Activated naive CD8-positive, alpha-beta T cell treated with anti-CD3 and anti-CD28 coated beads, Interleukin-2, amount 50 U/mL, for 24 hours (primary cell): ENCODE data around the gene ELF1.
"Not testable (repeated sequence)": the region's sequence is repeated elsewhere in the genome, so short reads cannot be mapped to it uniquely, and the experiment has no call there.

ENCODE experiments used
- ATAC-seq: fragments of 150-1000 bp; cut with Tn5 transposase; one replicate; pipeline ENCODE4 v1.10.0; 2021
- DNase-seq: peaks from one replicate; pipeline ENCODE4 v3.0.0; 2021
- H3K27ac Mint-ChIP-seq: one replicate; pipeline ENCODE4 v1.8.0; 2021; ENCODE audit warnings: mild to moderate bottlenecking, mixed read lengths
- H3K27me3 Mint-ChIP-seq: one replicate; pipeline ENCODE4 v1.8.0; 2021; ENCODE audit warnings: mixed read lengths
- H3K36me3 Mint-ChIP-seq: one replicate; pipeline ENCODE4 v1.8.0; 2021; ENCODE audit warnings: low read depth, mixed read lengths
- H3K4me1 Mint-ChIP-seq: one replicate; pipeline ENCODE4 v1.8.0; 2021; ENCODE audit warnings: mixed read lengths
- H3K4me3 Mint-ChIP-seq: one replicate; pipeline ENCODE4 v1.8.0; 2021; ENCODE audit warnings: mild to moderate bottlenecking, moderate library complexity, mixed read lengths
- H3K9me3 Mint-ChIP-seq: one replicate; pipeline ENCODE4 v1.8.0; 2021; ENCODE audit warnings: mixed read lengths

Gene ELF1

DNA sequence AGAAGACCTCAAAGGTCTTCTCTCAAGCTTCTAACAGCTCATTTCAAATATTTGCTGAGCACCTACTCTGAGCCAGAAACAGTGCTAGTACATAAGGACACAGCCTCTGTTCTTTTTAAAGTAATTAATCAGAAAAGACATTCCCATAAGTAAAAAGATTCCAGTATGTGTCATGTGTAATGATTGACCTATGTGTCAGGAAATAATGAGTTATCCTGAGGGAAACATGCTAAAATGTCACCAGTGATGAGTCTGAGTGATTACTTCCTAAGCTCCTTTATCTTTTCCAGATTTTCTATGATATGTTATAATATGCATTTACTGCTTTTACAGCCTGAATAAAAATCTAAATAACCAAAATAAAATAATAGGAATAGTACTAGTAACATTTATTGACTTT is 122.1 kb downstream of the ELF1 start:
- peaks cover 4% of the 10 kb centered on the region for H3K4me1 Mint-ChIP-seq
- H3K36me3 Mint-ChIP-seq = peaks cover 6% of the 10 kb centered on the region
- H3K4me3 Mint-ChIP-seq = no peak overlapping the region

GRCh38 chr13:40895227-40896184 is 123.6 kb downstream of the ELF1 start:
- Mint-ChIP-seq H3K4me3 (no peak overlapping the region), H3K4me1 (peaks cover 4% of the 10 kb centered on the region), H3K27ac (no peak overlapping the region), H3K36me3 (peaks cover 11% of the 10 kb centered on the region), H3K27me3 (no peaks in the 10 kb centered on the region), H3K9me3 (no peaks in the 10 kb centered on the region)
- ATAC-seq = no peak
- DNase-seq = no peak

More for the DNA sequence above, 122.1 kb downstream of the ELF1 start:
- no peaks in the 10 kb centered on the region for H3K9me3 Mint-ChIP-seq
- ATAC-seq (no peak), DNase-seq (no peak)
- no peaks in the 10 kb centered on the region for H3K27me3 Mint-ChIP-seq
- no peak overlapping the region for H3K27ac Mint-ChIP-seq

DNA sequence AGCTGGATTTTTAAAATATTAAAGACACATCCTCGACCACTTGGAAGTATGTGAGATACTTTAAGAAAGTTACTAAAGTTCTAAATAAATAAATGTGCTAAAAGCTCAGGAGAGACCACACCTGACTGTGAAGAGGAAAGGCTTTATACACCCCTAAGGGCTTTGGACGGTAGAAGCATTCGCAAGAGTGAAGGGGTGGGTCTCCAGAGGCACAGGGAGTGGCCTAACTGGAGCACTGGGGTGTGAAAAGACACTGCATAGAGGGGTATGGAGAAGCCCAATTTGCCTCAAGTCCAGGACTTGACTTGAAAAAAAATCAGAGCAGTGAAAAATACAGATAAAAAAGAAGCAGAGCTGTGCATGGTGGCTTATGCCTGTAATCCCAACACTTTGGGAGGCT is 125.5 kb downstream of the ELF1 start:
- not testable (repeated sequence) for ATAC-seq, DNase-seq, H3K4me1 Mint-ChIP-seq, H3K27me3 Mint-ChIP-seq, H3K27ac Mint-ChIP-seq, H3K9me3 Mint-ChIP-seq, H3K4me3 Mint-ChIP-seq
- peaks cover 19% of the 10 kb centered on the region for H3K36me3 Mint-ChIP-seq

DNA sequence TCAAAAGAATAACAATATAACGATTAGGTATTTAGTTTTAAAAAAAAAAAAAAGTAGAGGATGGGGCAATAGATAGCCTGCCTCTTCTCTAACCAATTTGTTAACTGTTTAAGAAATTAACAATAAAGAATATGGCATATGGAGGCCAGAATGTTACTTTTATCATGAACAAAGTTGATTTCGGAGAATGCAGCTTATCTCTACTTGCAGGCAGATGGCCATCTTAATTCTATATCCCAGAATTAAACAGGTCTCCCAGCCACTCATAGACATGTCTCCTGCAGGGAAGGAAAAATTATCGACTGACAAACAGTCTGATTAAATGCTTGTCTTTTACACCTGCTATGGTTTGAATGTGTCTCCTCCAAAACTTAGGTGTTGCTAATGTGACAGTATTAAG is 133.1 kb downstream of the ELF1 start:
- peaks cover 29% of the 10 kb centered on the region for H3K36me3 Mint-ChIP-seq

DNA sequence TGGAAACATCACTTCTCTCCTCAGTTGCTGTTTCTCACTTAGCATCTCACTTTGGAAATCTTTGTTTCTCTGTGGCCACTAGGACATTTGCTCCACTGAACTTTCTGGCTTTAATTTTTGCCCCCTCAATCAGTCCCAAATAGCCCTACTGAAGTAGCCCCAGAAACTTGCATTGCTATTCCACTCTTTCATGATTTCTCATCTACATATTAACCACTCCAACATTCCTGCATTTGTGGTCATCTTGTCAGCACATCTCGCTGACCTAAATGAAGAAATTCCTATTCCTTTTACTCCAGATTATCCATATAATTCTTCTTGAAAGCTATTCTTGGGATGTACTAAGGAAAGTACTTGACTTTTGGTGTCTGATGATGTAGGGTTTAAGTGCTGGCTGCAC is 134.9 kb downstream of the ELF1 start:
- Mint-ChIP-seq H3K36me3 (peaks cover 40% of the 10 kb centered on the region), H3K4me1 (peaks cover 30% of the 10 kb centered on the region), H3K9me3 (peaks cover 11% of the 10 kb centered on the region)
- H3K4me3 Mint-ChIP-seq, H3K27me3 Mint-ChIP-seq, H3K27ac Mint-ChIP-seq, ATAC-seq, DNase-seq: not testable (repeated sequence)

More for the DNA sequence above, 133.1 kb downstream of the ELF1 start:
- DNase-seq (no peak), ATAC-seq (no peak)
- H3K9me3 Mint-ChIP-seq = peaks cover 8% of the 10 kb centered on the region
- H3K27me3 Mint-ChIP-seq = no peaks in the 10 kb centered on the region
- H3K4me3 Mint-ChIP-seq = no peak overlapping the region
- no peak overlapping the region for H3K27ac Mint-ChIP-seq
- H3K4me1 Mint-ChIP-seq = peaks cover 26% of the 10 kb centered on the region
